Spinal cord (tissue), 10 donors: ENCODE measurements around the gene HDAC4. TPM values are rescaled to one million over a fixed set of nuclear protein-coding genes. Genes with fewer than 3 reads are reported as not detected.

ENCODE experiments used
- DNase-seq, 6 donors: peaks; one replicate each; pipeline versions ENCODE4 v3.0.0 to v3.0.0-alpha.2; 2013 to 2015; ENCODE audit warnings: low spot score in 6 of 6, low read depth in 4 of 6
- H3K27ac ChIP-seq: one replicate; pipeline ENCODE4 v1.5.1; 2013; ENCODE audit warnings: low read depth, low read length, control low read depth
- H3K27me3 ChIP-seq: one replicate; pipeline ENCODE4 v1.6.1; 2013; ENCODE audit warnings: low read length; ENCODE audit not compliant: control insufficient read depth, insufficient read depth
- H3K36me3 ChIP-seq: one replicate; pipeline ENCODE4 v1.6.1; 2013; ENCODE audit warnings: low read length; ENCODE audit not compliant: control insufficient read depth, insufficient read depth
- H3K4me1 ChIP-seq: one replicate; pipeline ENCODE4 v1.6.1; 2013; ENCODE audit warnings: low read length; ENCODE audit not compliant: control insufficient read depth, insufficient read depth
- H3K4me3 ChIP-seq: one replicate; pipeline ENCODE4 v1.5.1; 2013; ENCODE audit warnings: low read depth, low read length, control low read depth
- H3K9me3 ChIP-seq: one replicate; pipeline ENCODE4 v1.6.1; 2013; ENCODE audit warnings: low read length; ENCODE audit not compliant: control insufficient read depth, insufficient read depth
- WGBS: methylation state at CpG from one replicate; pipeline ENCODE4 v1.1.5; 2013; ENCODE audit warnings: missing lambda C conversion rate; ENCODE audit not compliant: insufficient coverage; 5-methylcytosine and 5-hydroxymethylcytosine counted together
- polyA plus RNA-seq, 2 donors: library from polyadenylated mRNA; unstranded; fragments of 120-200 nt; gene quantifications; one replicate each; pipeline ENCODE4 v1.2.1, GENCODE V29; 2013; ENCODE audit not compliant: insufficient read length in 2 of 2
- total RNA-seq, 2 donors: library from RNA; depleted of rRNA in 1 of 2; stranded (reverse); fragments of 120-200 nt in 1 of 2; fragments of >200 nt in 1 of 2; gene quantifications; one replicate each; pipeline versions ENCODE4 v1.2.3 to v1.2.4, GENCODE V29; 2013 to 2014
- donor health status: healthy.

HDAC4 gene
- total and polyA plus RNA-seq, 4 donors: 20.7 to 35.3 (median 25.4) TPM

DNA sequence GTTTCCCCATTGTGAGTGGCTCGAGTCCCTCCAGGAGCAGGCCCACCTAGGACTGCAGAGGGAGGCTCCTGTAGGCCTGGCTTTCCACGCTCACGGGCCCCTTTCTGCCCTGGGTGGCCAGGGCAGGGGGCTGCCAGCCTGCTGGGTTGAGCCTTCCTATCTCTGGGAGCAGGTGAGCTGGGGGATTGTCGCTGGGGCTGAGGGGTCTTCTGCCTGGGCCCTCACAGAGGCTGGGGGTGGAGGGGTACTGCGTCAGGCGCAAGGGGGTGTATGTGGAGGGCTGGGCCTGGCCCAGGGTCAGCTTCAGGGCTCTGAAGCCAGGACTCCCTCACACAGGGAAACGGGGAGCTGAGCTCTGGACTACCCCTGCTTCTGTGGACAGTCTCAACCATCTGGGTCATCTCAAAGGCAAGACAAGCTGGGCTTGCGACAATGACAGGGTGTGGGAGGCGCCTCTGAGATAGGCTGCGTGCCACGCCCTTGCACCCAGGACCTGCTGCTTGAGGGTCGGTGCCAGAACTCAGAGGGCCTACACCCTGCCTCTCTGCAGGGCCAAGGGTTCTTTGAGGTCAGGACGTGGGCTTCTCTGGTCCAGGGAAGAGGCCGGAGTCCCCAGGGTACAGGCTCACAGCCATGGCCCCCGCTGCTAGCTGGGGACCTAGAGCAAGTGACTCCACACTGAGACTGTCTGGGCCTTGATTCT, 346.9 kb downstream of the HDAC4 start:
- WGBS: 98% methylated on average over 14 of the region's 15 CpGs

DNA sequence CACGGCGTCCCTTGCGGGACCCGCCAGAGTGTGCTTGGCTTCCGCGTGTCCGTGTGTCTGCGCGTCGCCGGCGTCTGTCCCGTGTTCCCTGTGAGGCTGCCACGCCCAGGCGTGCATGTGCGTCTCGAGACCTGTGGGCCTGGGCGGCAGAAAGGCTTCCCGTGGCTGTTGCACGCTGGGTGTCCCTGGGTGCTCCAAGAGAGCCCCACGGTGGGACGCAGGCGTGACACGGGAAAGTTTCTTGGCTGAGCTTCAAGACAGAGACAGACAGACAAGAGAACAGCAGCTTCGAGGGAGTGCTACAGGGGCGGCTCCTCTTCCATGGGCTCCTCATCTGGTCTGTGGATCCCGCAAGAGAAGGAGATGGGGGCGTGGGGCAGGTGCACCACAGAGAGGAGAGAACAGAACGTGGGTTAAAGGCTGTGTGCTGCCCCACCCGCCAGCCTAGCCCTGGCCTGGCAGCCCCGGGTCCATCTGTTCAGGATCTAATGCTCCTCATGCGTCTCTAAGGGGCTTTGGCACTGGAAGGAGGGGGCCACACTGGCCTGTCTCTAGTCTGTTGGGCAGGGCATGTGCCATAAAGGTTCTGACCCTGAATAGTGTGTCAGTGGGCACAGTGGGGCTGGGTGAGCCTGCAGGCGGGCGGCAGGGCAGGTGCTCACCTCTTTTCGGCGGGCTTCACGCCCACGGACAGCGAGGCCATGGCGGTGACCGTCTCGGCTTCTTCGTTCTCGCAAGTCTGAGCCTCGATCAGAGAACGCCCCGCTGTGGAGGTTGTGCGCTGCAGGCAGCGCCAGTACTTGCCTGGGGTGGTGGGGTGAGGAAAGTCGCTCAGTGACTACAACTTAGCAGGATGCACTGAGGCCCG, 347.8 kb downstream of the HDAC4 start:
- Histone ChIP-seq H3K4me1 (no peaks in the 10 kb centered on the region), H3K9me3 (peaks cover 1% of the 10 kb centered on the region), H3K36me3 (peaks cover 66% of the 10 kb centered on the region), H3K27ac (no peak overlapping the region), H3K27me3 (no peaks in the 10 kb centered on the region), H3K4me3 (no peak overlapping the region)
- no peak for DNase-seq
- whole genome bisulfite sequencing: 99% methylated on average over 48 of the region's 51 CpGs

More for the DNA sequence above, 346.9 kb downstream of the HDAC4 start:
- no peak overlapping the region for H3K4me3 ChIP-seq
- peaks cover 1% of the 10 kb centered on the region for H3K9me3 ChIP-seq
- no peak for DNase-seq
- H3K27me3 ChIP-seq: no peaks in the 10 kb centered on the region
- no peaks in the 10 kb centered on the region for H3K4me1 ChIP-seq
- no peak overlapping the region for H3K27ac ChIP-seq
- H3K36me3 ChIP-seq: peaks cover 62% of the 10 kb centered on the region

GRCh38 chr2:239051891-239052445, 348.9 kb downstream of the HDAC4 start:
- DNase-seq: peak in 1 of 6 donors; percentile 53
- WGBS: 85% methylated on average over 18 of the region's 19 CpGs
- Histone ChIP-seq H3K36me3 (peaks cover 75% of the 10 kb centered on the region), H3K27me3 (no peaks in the 10 kb centered on the region), H3K27ac (no peak overlapping the region), H3K4me3 (no peak overlapping the region), H3K4me1 (no peaks in the 10 kb centered on the region), H3K9me3 (no peaks in the 10 kb centered on the region)

DNA sequence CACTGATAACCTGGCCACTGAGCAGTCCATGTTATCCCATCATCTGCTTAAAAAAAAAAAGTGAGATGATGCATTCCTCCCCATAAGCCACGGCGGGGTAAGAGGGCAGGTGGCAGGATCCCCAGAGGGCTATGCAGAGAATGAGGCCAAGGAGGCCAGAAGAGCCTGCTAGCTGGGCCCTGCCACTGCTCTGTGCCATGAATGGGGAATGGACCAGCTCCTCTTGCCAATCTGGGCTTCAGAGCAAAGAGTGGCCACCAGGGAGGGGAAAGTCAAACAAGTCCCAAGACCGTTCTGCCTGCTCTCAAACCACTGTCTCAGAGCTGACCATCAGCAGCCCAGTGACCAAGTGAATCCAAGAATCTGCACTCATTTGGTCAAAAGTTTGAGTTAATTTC, 350.6 kb downstream of the HDAC4 start:
- no peaks in the 10 kb centered on the region for H3K4me1 ChIP-seq
- H3K9me3 ChIP-seq: no peaks in the 10 kb centered on the region
- no peaks in the 10 kb centered on the region for H3K27me3 ChIP-seq
- H3K36me3 ChIP-seq: peaks cover 66% of the 10 kb centered on the region
- no peak overlapping the region for H3K27ac ChIP-seq
- 100% methylated on average over 3 of the region's 3 CpGs for WGBS
- DNase-seq: no peak
- no peak overlapping the region for H3K4me3 ChIP-seq

DNA sequence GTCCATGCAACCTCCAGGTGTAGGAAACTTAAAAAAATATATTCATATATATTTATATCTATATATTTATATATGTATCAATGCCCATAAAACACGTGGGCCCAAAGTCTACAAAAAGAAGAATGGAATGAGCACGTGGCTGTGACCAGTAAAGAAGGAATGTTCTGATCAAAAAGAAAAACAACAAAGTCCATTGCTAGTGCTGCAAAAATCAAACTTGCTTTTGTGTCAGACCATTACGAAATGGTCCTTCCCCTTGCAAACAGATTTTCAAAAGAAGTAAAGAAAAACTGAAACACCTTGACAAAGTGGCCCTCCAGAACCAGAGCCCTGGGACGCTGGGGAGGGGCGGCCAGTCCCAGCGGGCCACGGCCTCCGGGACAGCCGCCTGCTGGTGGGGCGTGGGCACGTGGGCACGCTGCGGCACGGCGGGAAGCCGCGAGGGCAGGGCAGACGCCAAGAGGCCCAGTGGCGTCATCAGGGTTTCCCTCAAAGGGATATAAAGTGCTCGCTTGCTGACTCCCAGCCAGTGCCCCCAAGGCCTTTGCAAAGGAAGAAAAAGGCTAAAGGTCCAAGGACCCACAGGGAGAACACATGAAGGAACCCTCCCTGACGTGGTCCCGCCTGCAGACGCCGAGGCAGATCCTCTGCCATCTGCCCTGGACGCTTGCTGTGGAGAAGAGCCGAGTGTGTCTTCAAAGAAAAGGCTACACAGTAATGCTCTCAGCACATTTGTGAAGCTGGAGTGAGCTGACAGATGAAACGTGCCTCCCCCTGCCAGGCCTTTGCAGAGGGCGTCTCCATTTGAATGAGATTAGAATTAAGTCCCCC, 351.2 kb downstream of the HDAC4 start:
- no peaks in the 10 kb centered on the region for H3K9me3 ChIP-seq
- H3K27ac ChIP-seq: no peak overlapping the region
- peaks cover 60% of the 10 kb centered on the region for H3K36me3 ChIP-seq
- DNase-seq: no peak
- WGBS: 97% methylated on average over 24 of the region's 28 CpGs
- no peaks in the 10 kb centered on the region for H3K27me3 ChIP-seq
- H3K4me1 ChIP-seq: no peaks in the 10 kb centered on the region
- H3K4me3 ChIP-seq: no peak overlapping the region

DNA sequence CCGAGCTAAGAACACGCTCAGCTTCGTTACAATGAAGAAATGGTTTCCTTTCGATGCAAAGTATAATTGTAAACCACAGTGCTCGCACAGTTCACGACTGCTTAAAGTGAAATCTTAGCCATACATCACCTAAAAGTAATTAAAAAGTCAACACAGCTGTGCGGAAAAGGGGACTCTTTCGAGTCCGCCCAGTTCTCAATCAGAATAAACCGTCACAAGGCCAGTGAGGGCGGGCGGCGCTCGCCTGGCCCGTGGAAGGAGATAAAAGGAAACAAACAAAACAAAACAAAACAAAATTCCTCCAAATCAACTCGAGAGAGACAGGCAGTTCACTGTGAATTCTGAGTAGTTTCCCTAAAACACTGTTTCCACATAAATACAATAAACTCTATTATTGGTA, 352.1 kb downstream of the HDAC4 start:
- 88% methylated on average over 4 of the region's 16 CpGs for WGBS
- Histone ChIP-seq H3K4me3 (no peak overlapping the region), H3K27ac (no peak overlapping the region), H3K9me3 (no peaks in the 10 kb centered on the region), H3K27me3 (no peaks in the 10 kb centered on the region), H3K4me1 (peaks cover 4% of the 10 kb centered on the region), H3K36me3 (peaks cover 51% of the 10 kb centered on the region)
- no peak for DNase-seq

- 100% methylated on average over 5 of the region's 11 CpGs for WGBS
- Histone ChIP-seq H3K36me3 (peaks cover 42% of the 10 kb centered on the region), H3K27ac (no peak overlapping the region), H3K4me1 (peaks cover 4% of the 10 kb centered on the region), H3K27me3 (no peaks in the 10 kb centered on the region), H3K4me3 (no peak overlapping the region), H3K9me3 (no peaks in the 10 kb centered on the region)
- no peak for DNase-seq
These were observed 353.0 kb downstream of the HDAC4 start for GRCh38 chr2:239047861-239048260.

DNA sequence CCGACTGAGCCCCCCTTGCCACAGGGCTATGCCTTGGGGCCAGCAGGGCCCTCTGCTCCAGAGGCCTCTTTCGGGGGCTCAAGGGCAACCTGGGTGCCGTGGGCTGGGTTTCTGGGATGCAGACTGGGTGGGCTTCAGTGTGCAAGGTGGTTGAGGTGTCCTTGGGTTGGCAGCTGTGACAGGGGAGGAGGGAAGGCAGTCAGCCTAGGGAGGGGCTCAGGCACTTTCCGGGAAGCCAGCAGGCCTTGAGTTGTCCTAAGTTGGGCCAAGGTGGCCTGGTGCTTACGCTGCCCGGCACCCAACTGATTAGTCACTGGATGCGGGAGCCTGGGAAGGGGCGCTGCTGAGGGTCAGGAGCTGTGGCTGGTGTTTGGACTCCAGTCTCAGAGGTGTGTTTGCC, 353.4 kb downstream of the HDAC4 start:
- no peak for DNase-seq
- Histone ChIP-seq H3K27me3 (no peaks in the 10 kb centered on the region), H3K4me3 (no peak overlapping the region), H3K4me1 (peaks cover 4% of the 10 kb centered on the region), H3K9me3 (no peaks in the 10 kb centered on the region), H3K36me3 (peaks cover 38% of the 10 kb centered on the region), H3K27ac (no peak overlapping the region)
- 98% methylated on average over 8 of the region's 8 CpGs for WGBS

- DNase-seq: no peak
- WGBS: 93% methylated on average over 9 of the region's 9 CpGs
- no peaks in the 10 kb centered on the region for H3K27me3 ChIP-seq
- no peaks in the 10 kb centered on the region for H3K9me3 ChIP-seq
- peaks cover 4% of the 10 kb centered on the region for H3K4me1 ChIP-seq
- H3K27ac ChIP-seq: no peak overlapping the region
- peaks cover 32% of the 10 kb centered on the region for H3K36me3 ChIP-seq
- H3K4me3 ChIP-seq: no peak overlapping the region
These were observed 354.0 kb downstream of the HDAC4 start for GRCh38 chr2:239046822-239047221.
